ENCODE measurements around the gene ZC3H4. TPM values are rescaled to one million over a fixed set of nuclear protein-coding genes. Genes with fewer than 3 reads are reported as not detected.

The ZC3H4 gene
- total and polyA plus RNA-seq, 2 experiments from 2014 or later: 26.7 to 36.9 TPM

DNA sequence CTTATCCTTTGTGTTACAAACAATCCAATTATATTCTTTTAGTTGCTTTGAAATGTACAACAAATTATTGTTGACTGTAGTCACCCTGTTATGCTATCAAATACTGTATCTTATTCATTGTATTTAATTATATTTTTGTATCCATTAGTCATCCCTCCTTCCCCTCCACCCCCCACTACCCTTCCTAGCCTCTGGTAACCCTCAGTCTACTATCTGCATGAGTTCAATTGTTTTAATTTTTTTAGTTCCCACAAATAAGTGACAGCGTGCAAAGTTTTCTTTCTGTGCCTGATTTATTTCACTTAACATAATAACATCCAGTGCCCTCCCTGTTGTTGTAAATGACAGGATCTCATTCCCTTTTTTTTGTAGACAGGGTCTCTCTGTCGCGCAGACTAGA is 21.6 kb upstream of the ZC3H4 start (continued):
- TF ChIP-seq, protein P1, sequence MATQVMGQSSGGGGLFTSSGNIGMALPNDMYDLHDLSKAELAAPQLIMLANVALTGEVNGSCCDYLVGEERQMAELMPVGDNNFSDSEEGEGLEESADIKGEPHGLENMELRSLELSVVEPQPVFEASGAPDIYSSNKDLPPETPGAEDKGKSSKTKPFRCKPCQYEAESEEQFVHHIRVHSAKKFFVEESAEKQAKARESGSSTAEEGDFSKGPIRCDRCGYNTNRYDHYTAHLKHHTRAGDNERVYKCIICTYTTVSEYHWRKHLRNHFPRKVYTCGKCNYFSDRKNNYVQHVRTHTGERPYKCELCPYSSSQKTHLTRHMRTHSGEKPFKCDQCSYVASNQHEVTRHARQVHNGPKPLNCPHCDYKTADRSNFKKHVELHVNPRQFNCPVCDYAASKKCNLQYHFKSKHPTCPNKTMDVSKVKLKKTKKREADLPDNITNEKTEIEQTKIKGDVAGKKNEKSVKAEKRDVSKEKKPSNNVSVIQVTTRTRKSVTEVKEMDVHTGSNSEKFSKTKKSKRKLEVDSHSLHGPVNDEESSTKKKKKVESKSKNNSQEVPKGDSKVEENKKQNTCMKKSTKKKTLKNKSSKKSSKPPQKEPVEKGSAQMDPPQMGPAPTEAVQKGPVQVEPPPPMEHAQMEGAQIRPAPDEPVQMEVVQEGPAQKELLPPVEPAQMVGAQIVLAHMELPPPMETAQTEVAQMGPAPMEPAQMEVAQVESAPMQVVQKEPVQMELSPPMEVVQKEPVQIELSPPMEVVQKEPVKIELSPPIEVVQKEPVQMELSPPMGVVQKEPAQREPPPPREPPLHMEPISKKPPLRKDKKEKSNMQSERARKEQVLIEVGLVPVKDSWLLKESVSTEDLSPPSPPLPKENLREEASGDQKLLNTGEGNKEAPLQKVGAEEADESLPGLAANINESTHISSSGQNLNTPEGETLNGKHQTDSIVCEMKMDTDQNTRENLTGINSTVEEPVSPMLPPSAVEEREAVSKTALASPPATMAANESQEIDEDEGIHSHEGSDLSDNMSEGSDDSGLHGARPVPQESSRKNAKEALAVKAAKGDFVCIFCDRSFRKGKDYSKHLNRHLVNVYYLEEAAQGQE (IDR thresholded peaks at IDR 0.05; ENCODE audit: unreplicated experiment): no peak

DNA sequence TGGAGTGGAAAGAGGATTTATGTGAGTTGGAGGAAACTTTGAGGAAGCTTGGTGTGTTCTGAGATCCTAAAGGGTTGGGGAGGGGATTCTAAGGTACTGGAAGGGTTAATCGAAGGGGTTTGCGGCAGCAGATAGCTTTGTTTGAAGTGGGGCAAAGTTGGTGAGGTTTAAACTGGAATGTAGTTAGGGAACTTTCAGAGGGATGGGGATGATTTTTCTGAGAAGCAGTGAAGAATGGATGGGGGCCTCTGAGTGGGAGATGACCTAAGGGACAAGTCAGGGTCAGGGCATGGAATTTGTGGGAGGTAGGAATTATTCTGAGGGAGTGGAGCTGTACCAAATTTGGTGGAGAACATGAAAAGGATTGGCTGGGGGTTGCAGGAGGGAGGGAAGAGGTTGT is 21.0 kb upstream of the ZC3H4 start:
- Histone ChIP-seq H2AFZ (no peak overlapping the region), H3K79me2 (replicated peaks; ENCODE audit: insufficient read depth) (peaks cover 88% of the 10 kb centered on the region), H3K9me2 (ENCODE audit: insufficient read depth) (no peaks in the 10 kb centered on the region), H4K20me1 (replicated peaks; ENCODE audit: insufficient read depth) (peaks cover 78% of the 10 kb centered on the region), H3K4me3 (peak overlapping the region; percentile 100; the same call in 1 of the 2 replicates), H3K27ac (ENCODE audit: low read depth) (peak overlapping the region; percentile 70; the same call in 1 of the 2 replicates), H3K4me2 (peak overlapping the region; percentile 99), H3K27me3 (ENCODE audit: insufficient read depth) (no peaks in the 10 kb centered on the region), H3K4me1 (ENCODE audit: insufficient read depth) (peaks cover 28% of the 10 kb centered on the region), H3K36me3 (ENCODE audit: insufficient read depth) (peaks cover 16% of the 10 kb centered on the region; the same call in 1 of the 2 replicates), H3F3A (replicated peaks; ENCODE audit: low read depth) (peaks cover 21% of the 10 kb centered on the region; the same call in 1 of the 2 replicates)
- peaks cover 24% of the 10 kb centered on the region for H3K27me3 Mint-ChIP-seq (ENCODE audit: insufficient read depth, low read depth, poor library complexity)
- H3K4me1 Mint-ChIP-seq: peaks cover 28% of the 10 kb centered on the region
- ATAC-seq: no peak
- DNase-seq (ENCODE audit: low spot score): no peak
- peaks cover 77% of the 10 kb centered on the region for H3K36me3 Mint-ChIP-seq (ENCODE audit: low read depth)
- peaks cover 10% of the 10 kb centered on the region for H3K9me3 Mint-ChIP-seq
- H3K4me3 Mint-ChIP-seq: peak overlapping the region; percentile 37
- H3K27ac Mint-ChIP-seq: peak overlapping the region; percentile 10
- TF ChIP-seq EZH2 (IDR thresholded peaks at IDR 0.05; ENCODE audit: low read depth, unreplicated experiment) (no peak), JUNB (IDR thresholded peaks at IDR 0.05; ENCODE audit: unreplicated experiment) (no peak), POLR2AphosphoS5 (IDR thresholded peaks at IDR 0.05; ENCODE audit: low read depth) (no peak), STAT1 (IDR thresholded peaks at IDR 0.05; ENCODE audit: unreplicated experiment) (no peak), NANOG (IDR thresholded peaks at IDR 0.05; ENCODE audit: borderline replicate concordance) (no peak), EZH2phosphoT487 (IDR thresholded peaks at IDR 0.05; ENCODE audit: unreplicated experiment) (no peak), CREB1 (CRISPR knock-in tag; IDR thresholded peaks at IDR 0.05; ENCODE audit: low read depth) (no peak), ZNF331 (CRISPR knock-in tag; IDR thresholded peaks at IDR 0.05; ENCODE audit: low read depth) (no peak)
- TF ChIP-seq, protein P1 (IDR thresholded peaks at IDR 0.05; ENCODE audit: unreplicated experiment): no peak
- TF ChIP-seq, protein P2, sequence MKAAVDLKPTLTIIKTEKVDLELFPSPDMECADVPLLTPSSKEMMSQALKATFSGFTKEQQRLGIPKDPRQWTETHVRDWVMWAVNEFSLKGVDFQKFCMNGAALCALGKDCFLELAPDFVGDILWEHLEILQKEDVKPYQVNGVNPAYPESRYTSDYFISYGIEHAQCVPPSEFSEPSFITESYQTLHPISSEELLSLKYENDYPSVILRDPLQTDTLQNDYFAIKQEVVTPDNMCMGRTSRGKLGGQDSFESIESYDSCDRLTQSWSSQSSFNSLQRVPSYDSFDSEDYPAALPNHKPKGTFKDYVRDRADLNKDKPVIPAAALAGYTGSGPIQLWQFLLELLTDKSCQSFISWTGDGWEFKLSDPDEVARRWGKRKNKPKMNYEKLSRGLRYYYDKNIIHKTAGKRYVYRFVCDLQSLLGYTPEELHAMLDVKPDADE (IDR thresholded peaks at IDR 0.05): no peak
- TF ChIP-seq, protein P3, sequence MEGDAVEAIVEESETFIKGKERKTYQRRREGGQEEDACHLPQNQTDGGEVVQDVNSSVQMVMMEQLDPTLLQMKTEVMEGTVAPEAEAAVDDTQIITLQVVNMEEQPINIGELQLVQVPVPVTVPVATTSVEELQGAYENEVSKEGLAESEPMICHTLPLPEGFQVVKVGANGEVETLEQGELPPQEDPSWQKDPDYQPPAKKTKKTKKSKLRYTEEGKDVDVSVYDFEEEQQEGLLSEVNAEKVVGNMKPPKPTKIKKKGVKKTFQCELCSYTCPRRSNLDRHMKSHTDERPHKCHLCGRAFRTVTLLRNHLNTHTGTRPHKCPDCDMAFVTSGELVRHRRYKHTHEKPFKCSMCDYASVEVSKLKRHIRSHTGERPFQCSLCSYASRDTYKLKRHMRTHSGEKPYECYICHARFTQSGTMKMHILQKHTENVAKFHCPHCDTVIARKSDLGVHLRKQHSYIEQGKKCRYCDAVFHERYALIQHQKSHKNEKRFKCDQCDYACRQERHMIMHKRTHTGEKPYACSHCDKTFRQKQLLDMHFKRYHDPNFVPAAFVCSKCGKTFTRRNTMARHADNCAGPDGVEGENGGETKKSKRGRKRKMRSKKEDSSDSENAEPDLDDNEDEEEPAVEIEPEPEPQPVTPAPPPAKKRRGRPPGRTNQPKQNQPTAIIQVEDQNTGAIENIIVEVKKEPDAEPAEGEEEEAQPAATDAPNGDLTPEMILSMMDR (conservative IDR thresholded peaks at IDR 0.05; ENCODE audit: low read depth in 2 of 2): no peak
